Epithelial cell of esophagus (primary cell): ENCODE measurements around the gene ST6GAL1.
A peak's percentile ranks its signal among the peaks of the same experiment; 100 is the strongest.

ENCODE experiments used
- DNase-seq: peaks from one replicate; pipeline ENCODE4 v3.0.0; 2010; ENCODE audit warnings: low read depth
- H3K4me3 ChIP-seq: 2 replicates; pipeline ENCODE4 v1.5.1; 2011; ENCODE audit warnings: mild to moderate bottlenecking, low read length, control low read depth
- TF ChIP-seq, protein P1 (sequence below): IDR thresholded peaks from 2 replicates; pipeline ENCODE4 v1.5.1; 2011; ENCODE audit warnings: low read depth, mild to moderate bottlenecking, low read length, control low read depth, inconsistent platforms; ENCODE audit not compliant: insufficient read depth; ENCODE audit errors: missing control alignments

Gene ST6GAL1

DNA sequence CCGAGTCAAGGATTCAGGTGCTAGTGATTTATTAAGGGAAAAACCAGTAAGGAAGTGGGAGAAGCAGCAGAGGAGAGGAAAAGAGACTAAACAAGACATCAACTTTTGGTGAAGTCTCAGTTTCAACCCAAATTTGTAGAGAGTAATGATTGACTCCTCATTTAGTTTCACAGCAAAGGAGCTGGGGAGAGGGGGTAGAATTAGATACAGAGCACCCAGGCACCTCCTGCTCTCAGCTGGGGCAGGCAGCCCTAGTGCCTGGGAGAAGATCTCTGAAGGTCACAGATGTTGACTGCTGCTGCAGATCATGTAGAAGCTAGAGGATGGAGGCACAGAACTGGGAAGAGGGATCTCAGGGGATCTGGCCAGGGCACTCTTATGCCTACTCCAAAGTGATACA, 179.8 kb downstream of the ST6GAL1 start:
- TF ChIP-seq, protein P1, sequence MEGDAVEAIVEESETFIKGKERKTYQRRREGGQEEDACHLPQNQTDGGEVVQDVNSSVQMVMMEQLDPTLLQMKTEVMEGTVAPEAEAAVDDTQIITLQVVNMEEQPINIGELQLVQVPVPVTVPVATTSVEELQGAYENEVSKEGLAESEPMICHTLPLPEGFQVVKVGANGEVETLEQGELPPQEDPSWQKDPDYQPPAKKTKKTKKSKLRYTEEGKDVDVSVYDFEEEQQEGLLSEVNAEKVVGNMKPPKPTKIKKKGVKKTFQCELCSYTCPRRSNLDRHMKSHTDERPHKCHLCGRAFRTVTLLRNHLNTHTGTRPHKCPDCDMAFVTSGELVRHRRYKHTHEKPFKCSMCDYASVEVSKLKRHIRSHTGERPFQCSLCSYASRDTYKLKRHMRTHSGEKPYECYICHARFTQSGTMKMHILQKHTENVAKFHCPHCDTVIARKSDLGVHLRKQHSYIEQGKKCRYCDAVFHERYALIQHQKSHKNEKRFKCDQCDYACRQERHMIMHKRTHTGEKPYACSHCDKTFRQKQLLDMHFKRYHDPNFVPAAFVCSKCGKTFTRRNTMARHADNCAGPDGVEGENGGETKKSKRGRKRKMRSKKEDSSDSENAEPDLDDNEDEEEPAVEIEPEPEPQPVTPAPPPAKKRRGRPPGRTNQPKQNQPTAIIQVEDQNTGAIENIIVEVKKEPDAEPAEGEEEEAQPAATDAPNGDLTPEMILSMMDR, result no peak
- no peak for DNase-seq
- no peak overlapping the region for H3K4me3 ChIP-seq

DNA sequence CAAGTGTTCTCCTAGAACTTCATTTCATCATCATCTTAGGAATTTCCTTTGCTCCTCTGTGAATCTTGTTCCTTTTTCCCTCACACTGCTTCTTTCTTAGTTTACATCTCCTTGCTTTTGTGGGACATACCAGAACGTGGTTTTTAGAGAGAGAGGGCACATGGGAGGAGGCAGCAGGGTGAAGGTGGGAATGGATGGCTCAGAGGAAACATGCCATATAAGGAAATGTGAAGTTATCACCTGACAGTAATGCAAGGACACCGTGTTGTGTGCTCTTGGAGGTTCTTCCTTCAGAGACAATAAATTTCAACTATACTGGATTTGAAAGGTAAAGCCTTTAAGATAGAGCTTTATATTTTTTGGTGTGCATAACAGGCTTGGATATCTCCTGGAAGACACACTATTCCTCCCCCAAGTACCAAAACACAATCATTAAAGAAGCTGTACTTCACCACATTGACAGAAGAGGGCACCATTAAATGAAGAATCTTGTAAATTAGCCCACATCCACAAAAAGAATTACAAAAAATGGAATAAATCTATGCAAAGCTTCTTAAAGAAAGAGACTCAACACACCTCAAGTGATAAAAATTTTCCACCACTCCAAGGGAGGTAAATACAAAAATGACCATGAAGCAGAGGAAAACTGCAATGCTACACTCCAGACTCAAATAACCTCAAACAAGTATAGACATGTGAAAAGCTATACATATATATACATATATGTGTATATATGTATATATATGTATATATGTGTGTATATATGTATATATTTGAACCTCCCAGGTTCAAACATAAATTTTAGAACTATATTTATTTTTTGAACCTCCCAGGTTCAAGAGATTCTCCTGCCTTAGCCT, 182.8 kb downstream of the ST6GAL1 start:
- no peak overlapping the region for H3K4me3 ChIP-seq
- TF ChIP-seq, protein P1, result peak; percentile 55
- peak; percentile 40 for DNase-seq

DNA sequence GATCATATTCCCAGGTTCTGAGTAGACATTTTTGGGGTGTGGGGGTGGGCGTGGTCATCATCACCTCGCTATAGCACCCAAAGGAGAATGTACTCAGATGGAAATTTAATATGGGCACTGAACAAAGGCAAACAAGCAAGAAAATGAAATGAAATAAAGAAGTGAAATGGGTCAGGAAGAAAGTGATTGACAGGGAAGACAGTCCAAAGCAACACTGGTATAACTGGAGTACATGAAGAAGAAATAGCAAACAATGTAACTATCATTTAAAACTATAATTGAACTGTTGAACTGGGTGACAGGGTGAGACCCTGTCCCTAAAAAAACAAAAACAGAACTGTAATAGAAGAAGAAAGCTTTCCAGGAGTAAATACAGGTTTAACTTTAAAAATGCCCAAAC, 184.2 kb downstream of the ST6GAL1 start:
- no peak overlapping the region for H3K4me3 ChIP-seq
- TF ChIP-seq, protein P1, result no peak
- DNase-seq, result no peak

DNA sequence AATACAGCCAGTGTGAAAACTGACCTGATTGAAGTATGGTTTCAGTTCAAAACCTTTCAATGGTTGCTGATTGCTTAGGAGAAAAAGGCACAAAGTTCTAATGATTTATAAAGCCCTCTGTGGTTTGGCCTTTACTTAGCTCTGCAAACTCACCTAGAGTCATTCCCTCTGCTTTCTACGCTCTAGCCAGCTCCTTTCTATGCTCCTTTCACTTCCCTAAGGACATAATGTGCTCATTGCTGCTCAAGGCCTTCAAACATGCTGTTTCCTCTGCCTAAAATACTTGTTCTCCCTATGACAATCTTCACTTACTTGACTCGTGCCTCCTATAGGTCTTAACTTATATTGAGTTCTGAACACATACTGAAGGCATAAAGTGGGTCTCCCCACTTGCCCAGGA, 190.0 kb downstream of the ST6GAL1 start:
- DNase-seq, result no peak
- no peak overlapping the region for H3K4me3 ChIP-seq
- TF ChIP-seq, protein P1, result no peak

DNA sequence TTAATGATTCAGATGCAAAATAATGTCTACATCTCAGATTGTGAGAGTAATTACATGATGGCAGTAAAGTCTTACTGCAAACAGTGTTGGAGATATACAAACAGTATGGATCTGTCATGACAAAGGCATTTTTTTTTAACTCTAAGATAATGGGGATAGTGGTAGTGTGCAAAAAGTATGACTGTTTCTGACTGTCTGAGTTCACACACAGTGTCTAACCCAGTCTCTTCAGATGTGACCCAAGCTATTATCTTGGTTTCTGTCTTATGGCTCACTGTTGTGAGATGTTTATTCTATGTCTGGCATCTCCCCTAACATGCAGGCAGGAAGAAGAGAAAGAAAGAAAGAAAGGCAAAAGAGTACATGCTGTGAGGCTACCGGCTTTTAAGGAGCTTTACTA, 191.9 kb downstream of the ST6GAL1 start:
- no peak for DNase-seq
- TF ChIP-seq, protein P1, result no peak

DNA sequence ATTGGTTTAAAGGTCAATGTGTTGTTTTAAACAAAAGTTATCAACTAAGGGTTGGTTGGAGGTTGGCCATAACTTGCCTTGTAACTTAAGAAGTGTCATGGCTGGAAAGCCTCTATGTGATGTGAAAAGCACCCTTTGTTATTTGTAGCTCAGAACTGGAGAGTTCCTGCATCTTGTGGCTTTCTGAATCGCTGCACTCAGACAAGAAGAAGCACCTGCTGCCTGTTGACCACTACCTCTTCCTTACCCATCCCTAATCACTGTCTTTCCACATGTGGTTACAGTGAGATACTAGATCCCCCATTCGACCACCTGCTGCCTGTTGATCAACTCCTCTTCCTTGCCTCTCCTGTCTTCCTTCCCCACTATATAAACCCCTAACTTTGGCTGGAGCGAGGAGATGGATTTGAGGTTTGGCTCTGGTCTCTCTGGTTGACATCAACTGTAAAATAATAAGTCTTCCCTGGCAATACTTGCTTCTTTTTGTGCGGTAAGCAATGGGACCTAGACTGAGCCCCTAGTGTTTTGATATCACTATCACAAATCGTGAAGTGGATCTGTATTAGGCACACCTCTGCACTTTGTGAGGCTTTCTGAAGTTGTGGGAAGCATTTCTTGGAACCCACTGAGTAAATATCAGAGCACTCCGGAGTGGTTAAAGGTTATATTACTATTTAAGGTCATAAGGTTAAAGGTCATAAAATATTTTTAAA, 195.1 kb downstream of the ST6GAL1 start:
- H3K4me3 ChIP-seq, result no peak overlapping the region
- TF ChIP-seq, protein P1, result no peak
- no peak for DNase-seq

More for the DNA sequence above, 191.9 kb downstream of the ST6GAL1 start:
- H3K4me3 ChIP-seq, result no peak overlapping the region
